Activated CD4-positive, CD25-positive, alpha-beta regulatory T cell treated with anti-CD3 and anti-CD28 coated beads, Interleukin-2, amount 50 U/mL, for 16 hours (primary cell): Measurements from ENCODE around the gene CDT1.
A peak's percentile ranks its signal among the peaks of the same experiment; 100 is the strongest.
"Not testable (repeated sequence)": the region's sequence is repeated elsewhere in the genome, so short reads cannot be mapped to it uniquely, and the experiment has no call there.

Experiments used
- DNase-seq: peaks from one replicate; pipeline ENCODE4 v3.0.0-alpha.2; 2020; ENCODE audit warnings: low read depth, low spot score

CDT1 gene

GRCh38 chr16:88782454-88783390, 20.9 kb upstream of the CDT1 start:
- DNase-seq, result peak; percentile 57

GRCh38 chr16:88783391-88784073, 20.1 kb upstream of the CDT1 start:
- no peak for DNase-seq

- DNase-seq, result no peak
These were observed 19.3 kb upstream of the CDT1 start for GRCh38 chr16:88784074-88784855.

GRCh38 chr16:88784856-88785105, 18.8 kb upstream of the CDT1 start:
- no peak for DNase-seq

GRCh38 chr16:88785106-88785924, 18.3 kb upstream of the CDT1 start, which contains the start of gene PIEZO1:
TSS of gene PIEZO1 (minus strand) at chr16:88785220. CDS start at chr16:88784964, 256 bp downstream.
- peak; percentile 69 for DNase-seq

GRCh38 chr16:88787579-88788314, 15.8 kb upstream of the CDT1 start:
- no peak for DNase-seq

- not testable (repeated sequence) for DNase-seq
These were observed 14.8 kb upstream of the CDT1 start for GRCh38 chr16:88788749-88789148.

- DNase-seq, result no peak
These were observed 14.0 kb upstream of the CDT1 start for GRCh38 chr16:88789594-88789993.

- DNase-seq, result no peak
These were observed 13.0 kb upstream of the CDT1 start for GRCh38 chr16:88790312-88791211.

- no peak for DNase-seq
These were observed 11.5 kb upstream of the CDT1 start for GRCh38 chr16:88792078-88792550.

- no peak for DNase-seq
These were observed 10.8 kb upstream of the CDT1 start for GRCh38 chr16:88792668-88793250.

- DNase-seq, result no peak
These were observed 10.2 kb upstream of the CDT1 start for GRCh38 chr16:88793251-88793954.

- no peak for DNase-seq
These were observed 7.3 kb upstream of the CDT1 start for GRCh38 chr16:88796278-88796677.

- DNase-seq, result no peak
These were observed 5.5 kb upstream of the CDT1 start for GRCh38 chr16:88798073-88798472.

- DNase-seq, result no peak
These were observed 4.7 kb upstream of the CDT1 start for GRCh38 chr16:88798772-88799455.

GRCh38 chr16:88799569-88800276, 3.9 kb upstream of the CDT1 start:
- no peak for DNase-seq

GRCh38 chr16:88800277-88800592, 3.4 kb upstream of the CDT1 start:
- no peak for DNase-seq
